Endothelial cell of umbilical vein (primary cell): ENCODE results near the gene TRAPPC8. TPM values are rescaled to one million over a fixed set of nuclear protein-coding genes. Genes with fewer than 3 reads are reported as not detected.

ENCODE experiments used
- BruUV-seq: library from RNA; stranded (reverse); fragments of 400-500 nt; replicated peaks from 2 replicates; lab custom pipeline; 2021; lab: Mats Ljungman, UMichigan
- CTCF ChIA-PET: fragments of 300-600, 350-600 bp; sonication (Branson Sonifier 250); formaldehyde crosslinking; loops from one replicate; lab custom pipeline; 2021; ENCODE audit warnings: antibody characterized with exemption, inconsistent platforms; lab: Charles Lee
- POLR2A ChIA-PET: fragments of 300-600, 350-600 bp; sonication (Branson Sonifier 250); formaldehyde crosslinking; loops from one replicate; lab custom pipeline; 2021; ENCODE audit warnings: antibody characterized with exemption, inconsistent platforms; lab: Charles Lee
- DNase-seq: peaks from one replicate; pipeline ENCODE4 v3.0.0-alpha.2; 2011; ENCODE audit warnings: low read depth, low spot score
- FAIRE-seq: peaks from 2 replicates; lab custom pipeline; 2011; peaks lifted over from hg19 to GRCh38; lab: Jason Lieb, UNC
- H2AFZ ChIP-seq: 2 replicates; pipeline ENCODE4 v1.6.0; 2012; ENCODE audit warnings: low read depth, low read length, control low read depth, inconsistent platforms
- H3K27ac ChIP-seq: 2 replicates; pipeline ENCODE4 v1.5.1; 2011; ENCODE audit warnings: low read depth, mild to moderate bottlenecking, control low read depth, low read length, moderate library complexity; ENCODE audit not compliant: insufficient read depth
- H3K27me3 ChIP-seq, 2 experiments: 2 replicates each; pipeline versions ENCODE4 v1.6.0 to v1.6.1; 2011; ENCODE audit warnings: low read length in 2 of 2, mixed read lengths in 1 of 2; ENCODE audit not compliant: control insufficient read depth in 2 of 2, insufficient read depth in 2 of 2
- H3K36me3 ChIP-seq, 2 experiments: 2 replicates in 1 of 2; 3 replicates in 1 of 2; pipeline ENCODE4 v1.5.1; 2011; ENCODE audit warnings: low read length in 2 of 2, mild to moderate bottlenecking in 1 of 2, moderate library complexity in 1 of 2; ENCODE audit not compliant: control insufficient read depth in 2 of 2, insufficient read depth in 2 of 2; ENCODE audit errors: extremely low read depth in 1 of 2
- H3K4me1 ChIP-seq: 3 replicates; pipeline ENCODE4 v1.5.1; 2011; ENCODE audit warnings: mild to moderate bottlenecking, low read length; ENCODE audit not compliant: control insufficient read depth, insufficient read depth; ENCODE audit errors: extremely low read depth
- H3K4me2 ChIP-seq: 2 replicates; pipeline ENCODE4 v1.6.1; 2011; ENCODE audit warnings: low read length, control low read depth, mixed read lengths; ENCODE audit not compliant: insufficient read depth
- H3K4me3 ChIP-seq, 3 experiments: fragments of 200-600 bp in 1 of 3; sonication (generic), shearing (Covaris generic) in 1 of 3; replicated peaks in 1 of 3; 2 replicates each; pipeline ENCODE4 v1.5.1; 2011 to 2016; ENCODE audit warnings: control low read depth in 3 of 3, low read length in 3 of 3, mild to moderate bottlenecking in 2 of 3, inconsistent platforms in 1 of 3, low read depth in 1 of 3, moderate library complexity in 1 of 3; ENCODE audit not compliant: insufficient read depth in 1 of 3
- H3K79me2 ChIP-seq: 2 replicates; pipeline ENCODE4 v1.6.0; 2012; ENCODE audit warnings: low read length, inconsistent platforms; ENCODE audit not compliant: control insufficient read depth, insufficient read depth
- H3K9ac ChIP-seq: replicated peaks from 2 replicates; pipeline ENCODE3; 2011; ENCODE audit warnings: low read length, control low read depth; ENCODE audit not compliant: insufficient read depth; ENCODE audit errors: extremely low read depth
- H3K9me1 ChIP-seq: replicated peaks from 3 replicates; pipeline ENCODE4 v1.6.0; 2011; ENCODE audit warnings: mild to moderate bottlenecking, low read length; ENCODE audit not compliant: control insufficient read depth, insufficient read depth; ENCODE audit errors: extremely low read depth
- H3K9me3 ChIP-seq: replicated peaks from 2 replicates; pipeline ENCODE4 v1.5.1; 2012; ENCODE audit warnings: low read length, inconsistent platforms; ENCODE audit not compliant: control insufficient read depth, insufficient read depth
- H4K20me1 ChIP-seq: replicated peaks from 2 replicates; pipeline ENCODE3; 2011; ENCODE audit warnings: mild to moderate bottlenecking, low read length; ENCODE audit not compliant: control insufficient read depth, insufficient read depth; ENCODE audit errors: extremely low read depth
- CTCF ChIP-seq, 2 donors: IDR thresholded peaks; 1 replicate in 1 of 2; 2 replicates in 1 of 2; pipeline ENCODE4 v1.5.1; 2011; ENCODE audit warnings: low read length in 2 of 2, mild to moderate bottlenecking in 2 of 2, moderate library complexity in 2 of 2, control low read depth in 1 of 2, inconsistent platforms in 1 of 2, low read depth in 1 of 2; ENCODE audit not compliant: insufficient read depth in 1 of 2; ENCODE audit errors: extremely low read depth in 1 of 2
- EZH2 ChIP-seq: IDR thresholded peaks from 2 replicates; pipeline ENCODE4 v1.6.1; 2012; ENCODE audit warnings: borderline replicate concordance, low read depth, mild to moderate bottlenecking, moderate library complexity, low read length, inconsistent platforms; ENCODE audit not compliant: severe bottlenecking
- FOS ChIP-seq: IDR thresholded peaks from 2 replicates; pipeline ENCODE4 v1.6.1; 2011; ENCODE audit warnings: mild to moderate bottlenecking, low read length, moderate library complexity, borderline replicate concordance; ENCODE audit not compliant: insufficient read depth
- GATA2 ChIP-seq: IDR thresholded peaks from 2 replicates; pipeline ENCODE4 v1.7.0; 2011; ENCODE audit warnings: low read depth, mild to moderate bottlenecking, moderate library complexity, mixed read lengths, low read length; ENCODE audit not compliant: insufficient read length, insufficient read depth
- JUN ChIP-seq: IDR thresholded peaks from 2 replicates; pipeline ENCODE4 v1.6.1; 2011; ENCODE audit warnings: borderline replicate concordance, low read depth; ENCODE audit not compliant: insufficient read length, insufficient read depth
- MYC ChIP-seq: IDR thresholded peaks from one replicate; pipeline ENCODE4 v1.6.1; 2011; ENCODE audit warnings: mild to moderate bottlenecking, low read depth, low read length
- POLR2A ChIP-seq: IDR thresholded peaks from 2 replicates; pipeline ENCODE4 v1.6.1; 2012; ENCODE audit warnings: low read depth, mild to moderate bottlenecking, control low read depth, low read length
- POLR2AphosphoS5 ChIP-seq: IDR thresholded peaks from 2 replicates; pipeline ENCODE4 v1.6.1; 2012; ENCODE audit warnings: low read depth, mild to moderate bottlenecking, control low read depth, low read length, moderate library complexity; ENCODE audit not compliant: insufficient read depth
- dilution Hi-C: fragments of 300-500 bp; cut with MboI; formaldehyde crosslinking; loops from one replicate; pipeline ENCODE4 v1.15.0; 2019; ENCODE audit warnings: low sequenced_read_pairs; ENCODE audit not compliant: extremely low pct_ligation_motif_present
- intact Hi-C: fragments of 100-400 bp; cut with micrococcal nuclease; formaldehyde crosslinking; loops from one replicate; pipeline ENCODE4 v1.10.0; 2022
- polyA plus RNA-seq, 4 experiments: library from polyadenylated mRNA; depleted of rRNA in 3 of 4; stranded (reverse) in 3 of 4; unstranded in 1 of 4; fragments of >200 nt; gene quantifications; 2 replicates each; pipeline versions ENCODE4 v1.2.1 to v1.2.3, GENCODE V29; 2011 to 2012; ENCODE audit warnings: missing spikeins in 1 of 4
- total RNA-seq: library from RNA; stranded (reverse); gene quantifications from 2 replicates; pipeline ENCODE4 v1.2.3, GENCODE V29; 2021
- TF ChIP-seq, protein P1 (sequence below): IDR thresholded peaks from 2 replicates; pipeline ENCODE4 v1.6.1; 2011; ENCODE audit not compliant: insufficient read depth, insufficient read length

The TRAPPC8 gene
- total and polyA plus RNA-seq, 2 donors (not counting 3 experiments of a cell fraction or from before 2014, with no cell fraction given), result 25.0 to 30.1 TPM

GRCh38 chr18:31931886-31932240 is 11.1 kb downstream of the TRAPPC8 start:
- TF ChIP-seq, protein P1, sequence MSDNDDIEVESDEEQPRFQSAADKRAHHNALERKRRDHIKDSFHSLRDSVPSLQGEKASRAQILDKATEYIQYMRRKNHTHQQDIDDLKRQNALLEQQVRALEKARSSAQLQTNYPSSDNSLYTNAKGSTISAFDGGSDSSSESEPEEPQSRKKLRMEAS, result no peak
- TF ChIP-seq FOS (no peak), POLR2A (no peak), GATA2 (no peak), POLR2AphosphoS5 (no peak), CTCF (IDR thresholded peaks at IDR 0.05; ENCODE audit: extremely low read depth in 1 of 2, insufficient read depth in 1 of 2, low read depth in 1 of 2, low read length in 2 of 2) (no peak), JUN (no peak), EZH2 (no peak), MYC (no peak)
- no peaks in the 10 kb centered on the region for H4K20me1 ChIP-seq
- no peak for FAIRE-seq
- no TSS peak for BruUV-seq
- dilution Hi-C loops (no loop called here), intact Hi-C loops (no loop called here)
- H2AFZ ChIP-seq, result no peak overlapping the region
- no peaks in the 10 kb centered on the region for H3K27me3 ChIP-seq
- DNase-seq, result no peak
- H3K9me1 ChIP-seq, result no peaks in the 10 kb centered on the region
- no peak overlapping the region for H3K4me2 ChIP-seq
- H3K4me1 ChIP-seq, result peaks cover 12% of the 10 kb centered on the region
- no peak overlapping the region for H3K9ac ChIP-seq
- H3K36me3 ChIP-seq, result peaks cover 0 to 2% of the 10 kb centered on the region in 2 experiments
- no peaks in the 10 kb centered on the region for H3K9me3 ChIP-seq
- no peak overlapping the region for H3K4me3 ChIP-seq
- ChIA-PET POLR2A (interaction anchor here (1.3 kb wide), 1 partner anchor 11 kb away, joined by 7 read pairs; the partner anchor contains the start of gene TRAPPC8), CTCF (interaction anchor here (1.9 kb wide), 1 partner anchor 10 kb away, joined by 8 read pairs; no protein-coding TSS in a partner anchor)
- H3K27ac ChIP-seq, result no peak overlapping the region
- H3K79me2 ChIP-seq, result peaks cover 47% of the 10 kb centered on the region
